PC-3 (cell line): ENCODE measurements around the gene ARFGAP1.

ENCODE experiments used
- CTCF ChIP-seq: fragments of 300-600 bp; sonication (generic); conservative IDR thresholded peaks from 2 replicates; pipeline ENCODE4 v1.5.1; 2017; ENCODE audit warnings: antibody characterized with exemption, low read depth, mild to moderate bottlenecking, low read length
- EZH2 ChIP-seq: fragments of 300-600 bp; sonication (generic); IDR thresholded peaks from one replicate; pipeline ENCODE4 v1.6.1; 2017; ENCODE audit warnings: antibody characterized with exemption, mild to moderate bottlenecking, low read length; ENCODE audit not compliant: unreplicated experiment
- EZH2phosphoT487 ChIP-seq: fragments of 300-600 bp; sonication (generic); IDR thresholded peaks from 2 replicates; pipeline ENCODE4 v1.6.1; 2018; ENCODE audit warnings: mild to moderate bottlenecking, antibody characterized with exemption, low read length, borderline replicate concordance

DNA sequence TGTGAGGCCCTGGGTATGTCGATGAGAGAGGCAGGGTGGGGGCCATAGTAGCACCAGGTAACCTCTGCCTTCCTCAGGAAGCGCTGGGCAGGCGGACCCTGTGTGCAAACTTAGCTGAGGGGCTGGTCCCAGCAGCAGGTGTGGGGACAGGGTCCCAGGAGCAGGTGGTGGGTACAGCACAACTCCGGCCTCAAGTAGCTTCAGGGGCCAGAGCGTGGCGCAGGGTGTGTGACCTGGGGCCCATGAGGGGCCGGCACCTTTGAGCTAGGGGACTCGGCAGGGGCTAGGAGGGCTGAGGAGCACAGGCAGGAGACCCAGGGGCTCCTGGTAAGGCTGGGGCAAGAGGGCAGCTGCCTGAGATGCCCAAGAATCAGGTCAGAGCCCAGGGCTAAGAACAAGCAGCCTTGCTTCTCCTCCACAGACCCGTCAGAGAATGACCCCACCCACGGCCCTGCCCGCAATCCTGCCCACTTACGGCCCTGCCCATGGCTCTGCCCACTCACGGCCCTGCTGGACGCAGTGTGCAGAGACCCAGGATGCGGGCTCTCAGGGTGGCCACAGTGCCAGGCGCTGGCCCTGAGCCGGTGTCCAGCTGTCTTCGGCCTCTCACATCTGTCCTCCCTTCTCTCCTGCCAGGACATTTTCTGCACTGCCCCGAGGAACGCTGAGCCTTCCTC, 57.6 kb downstream of the ARFGAP1 start:
- TF ChIP-seq CTCF (no peak), EZH2 (no peak), EZH2phosphoT487 (no peak)
